GM18505 (cell line): ENCODE data around the gene UBE2D2.
"Not testable (repeated sequence)": the region's sequence is repeated elsewhere in the genome, so short reads cannot be mapped to it uniquely, and the experiment has no call there.

Experiments used
- ATAC-seq: cut with Tn5 transposase; IDR thresholded peaks from one replicate; pipeline ENCODE4 v1.9.1; 2021; ENCODE audit not compliant: unreplicated experiment
- POLR2A ChIP-seq: IDR thresholded peaks from 4 replicates; pipeline ENCODE4 v1.6.1; 2011; ENCODE audit warnings: borderline replicate concordance; ENCODE audit not compliant: insufficient read depth, insufficient read length; ENCODE audit errors: extremely low read depth

The UBE2D2 gene

GRCh38 chr5:139531772-139532169 is 29.4 kb upstream of the UBE2D2 start:
- ATAC-seq, result no peak
- TF ChIP-seq POLR2A, result no peak

DNA sequence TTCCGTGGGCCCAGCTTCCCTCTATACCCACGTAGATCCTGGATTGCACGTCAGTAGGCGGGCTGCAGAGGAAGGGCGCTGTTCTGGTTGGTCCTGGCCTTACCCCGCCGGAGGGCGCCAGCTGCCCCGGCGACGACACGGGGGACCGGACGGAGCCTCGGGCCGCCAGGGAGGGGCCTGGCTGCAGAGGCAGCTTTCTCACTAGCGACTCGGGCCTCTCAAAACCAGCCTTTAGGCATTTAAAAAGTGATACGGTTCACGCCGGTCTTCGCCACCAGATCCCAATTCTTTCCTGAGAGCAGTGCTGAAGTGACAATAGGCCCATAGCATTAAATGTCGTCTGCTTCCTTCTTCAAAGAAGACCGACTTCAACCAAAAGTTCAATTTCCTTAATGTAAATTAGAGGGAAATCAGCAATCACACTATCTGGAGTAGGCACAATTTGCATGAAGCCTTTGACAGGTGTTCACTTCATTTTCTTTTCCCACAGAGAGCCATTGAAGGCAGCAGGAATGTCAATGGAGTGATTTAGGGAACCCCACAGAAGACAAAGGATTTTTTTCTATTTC is 17.6 kb upstream of the UBE2D2 start:
- peak; percentile 82 for ATAC-seq
- TF ChIP-seq POLR2A, result peak; percentile 51

- not testable (repeated sequence) for ATAC-seq
Observed at GRCh38 chr5:139546593-139546992, 14.5 kb upstream of the UBE2D2 start.

- no peak for ATAC-seq
Observed at GRCh38 chr5:139549162-139549894, 11.8 kb upstream of the UBE2D2 start.

GRCh38 chr5:139550051-139550872 is 10.9 kb upstream of the UBE2D2 start:
- not testable (repeated sequence) for ATAC-seq

More at GRCh38 chr5:139549162-139549894, 11.8 kb upstream of the UBE2D2 start:
- TF ChIP-seq POLR2A, result no peak

GRCh38 chr5:139551191-139551889 is 9.8 kb upstream of the UBE2D2 start:
- ATAC-seq, result no peak

GRCh38 chr5:139552893-139553575 is 8.1 kb upstream of the UBE2D2 start:
- no peak for TF ChIP-seq POLR2A
- no peak for ATAC-seq

More at GRCh38 chr5:139551191-139551889, 9.8 kb upstream of the UBE2D2 start:
- TF ChIP-seq POLR2A, result no peak

DNA sequence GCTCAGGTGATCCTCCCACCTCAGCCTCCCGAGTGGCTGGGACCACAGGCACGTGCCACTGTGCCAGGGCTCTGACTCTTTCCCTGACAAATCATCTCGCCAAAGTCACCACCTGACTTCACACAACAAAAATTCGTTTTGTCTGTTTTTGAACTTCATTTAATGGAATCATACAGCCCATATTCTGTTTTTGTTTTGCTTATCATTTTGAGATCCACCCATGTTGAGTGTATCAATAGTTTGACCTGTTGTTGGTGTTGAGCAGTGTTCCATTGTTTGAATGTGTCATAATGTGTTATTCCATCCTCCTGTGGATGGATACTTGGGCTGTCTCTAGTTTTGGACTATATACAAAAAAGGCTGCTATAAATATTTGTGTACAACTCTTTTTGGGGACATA is 6.9 kb upstream of the UBE2D2 start:
- no peak for ATAC-seq
- no peak for TF ChIP-seq POLR2A

- ATAC-seq, result no peak
- no peak for TF ChIP-seq POLR2A
Observed at GRCh38 chr5:139557811-139558210, 3.3 kb upstream of the UBE2D2 start.

- no peak for TF ChIP-seq POLR2A
- peak; percentile 21 for ATAC-seq
Observed at GRCh38 chr5:139561655-139562451, 714 bp downstream of the UBE2D2 start.

DNA sequence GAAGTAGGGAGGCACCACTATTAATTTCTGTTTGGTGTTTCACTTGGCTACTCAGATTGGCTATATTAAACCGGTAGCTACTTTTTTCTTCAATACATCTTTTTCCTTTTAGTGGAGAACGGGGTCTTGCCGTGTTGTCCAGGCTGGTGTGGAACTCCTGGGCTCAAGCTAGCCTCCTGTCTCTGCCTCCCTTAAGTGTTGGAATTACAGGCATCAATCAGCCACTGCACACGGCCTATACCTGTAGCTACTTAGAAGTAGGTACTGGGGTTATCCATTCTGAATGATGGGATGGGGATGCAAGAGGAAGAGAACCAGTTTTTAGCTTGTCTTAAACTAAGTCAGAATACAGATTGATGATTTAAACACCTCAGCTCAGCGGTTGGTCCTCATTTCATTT is 1.7 kb downstream of the UBE2D2 start:
- TF ChIP-seq POLR2A, result no peak
- no peak for ATAC-seq
